GM13977 (cell line): ENCODE results near the gene TC2N.

Experiments
- DNase-seq: peaks from one replicate; pipeline ENCODE4 v3.0.0; 2012; ENCODE audit warnings: low spot score
- in situ Hi-C: fragments of 300-500 bp; cut with MboI; formaldehyde crosslinking; loops from one replicate; pipeline ENCODE4 v1.12.0; 2022; ENCODE audit warnings: low sequenced_read_pairs, low pct_unique_long_range_greater_than_20kb, mixed read lengths, inconsistent platforms; ENCODE audit not compliant: unreplicated experiment
- TF ChIP-seq, protein P1 (sequence below): IDR thresholded peaks from 2 replicates; pipeline ENCODE4 v1.5.1; 2012; ENCODE audit warnings: mild to moderate bottlenecking, control low read depth; ENCODE audit not compliant: insufficient read depth; ENCODE audit errors: extremely low read depth, missing control alignments

The TC2N gene

DNA sequence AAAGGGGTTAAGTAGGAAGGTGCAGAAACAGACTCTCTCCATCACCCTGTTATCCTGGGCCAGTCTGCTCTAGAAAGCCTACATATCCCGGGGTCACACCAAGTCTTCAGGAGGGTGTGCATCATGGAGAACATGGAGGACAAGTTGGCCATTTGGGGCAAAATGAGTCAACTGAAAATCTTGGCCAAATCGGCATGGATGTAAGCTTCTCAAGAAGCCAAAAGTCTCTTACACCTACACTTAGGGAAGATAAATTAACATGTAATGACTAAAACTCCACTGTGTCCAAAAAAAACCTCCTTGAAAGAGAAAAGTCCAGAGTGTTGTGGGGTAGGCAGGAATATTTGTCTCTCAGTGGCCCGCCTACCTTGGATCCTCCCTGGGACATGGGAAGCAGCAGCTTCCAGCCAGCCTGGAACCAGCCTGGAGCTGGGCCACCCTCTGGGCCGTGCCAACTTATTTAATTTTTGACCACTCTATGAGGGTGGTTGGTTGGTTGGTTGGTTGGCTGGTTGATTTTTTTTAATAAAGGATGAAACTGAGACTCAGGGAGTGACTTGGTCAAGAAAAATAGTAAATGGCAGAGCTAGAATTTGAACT lies 17.9 kb upstream of the TC2N start:
- TF ChIP-seq, protein P1, sequence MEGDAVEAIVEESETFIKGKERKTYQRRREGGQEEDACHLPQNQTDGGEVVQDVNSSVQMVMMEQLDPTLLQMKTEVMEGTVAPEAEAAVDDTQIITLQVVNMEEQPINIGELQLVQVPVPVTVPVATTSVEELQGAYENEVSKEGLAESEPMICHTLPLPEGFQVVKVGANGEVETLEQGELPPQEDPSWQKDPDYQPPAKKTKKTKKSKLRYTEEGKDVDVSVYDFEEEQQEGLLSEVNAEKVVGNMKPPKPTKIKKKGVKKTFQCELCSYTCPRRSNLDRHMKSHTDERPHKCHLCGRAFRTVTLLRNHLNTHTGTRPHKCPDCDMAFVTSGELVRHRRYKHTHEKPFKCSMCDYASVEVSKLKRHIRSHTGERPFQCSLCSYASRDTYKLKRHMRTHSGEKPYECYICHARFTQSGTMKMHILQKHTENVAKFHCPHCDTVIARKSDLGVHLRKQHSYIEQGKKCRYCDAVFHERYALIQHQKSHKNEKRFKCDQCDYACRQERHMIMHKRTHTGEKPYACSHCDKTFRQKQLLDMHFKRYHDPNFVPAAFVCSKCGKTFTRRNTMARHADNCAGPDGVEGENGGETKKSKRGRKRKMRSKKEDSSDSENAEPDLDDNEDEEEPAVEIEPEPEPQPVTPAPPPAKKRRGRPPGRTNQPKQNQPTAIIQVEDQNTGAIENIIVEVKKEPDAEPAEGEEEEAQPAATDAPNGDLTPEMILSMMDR, result no peak
- in situ Hi-C loops, result no loop called here
- DNase-seq, result no peak

DNA sequence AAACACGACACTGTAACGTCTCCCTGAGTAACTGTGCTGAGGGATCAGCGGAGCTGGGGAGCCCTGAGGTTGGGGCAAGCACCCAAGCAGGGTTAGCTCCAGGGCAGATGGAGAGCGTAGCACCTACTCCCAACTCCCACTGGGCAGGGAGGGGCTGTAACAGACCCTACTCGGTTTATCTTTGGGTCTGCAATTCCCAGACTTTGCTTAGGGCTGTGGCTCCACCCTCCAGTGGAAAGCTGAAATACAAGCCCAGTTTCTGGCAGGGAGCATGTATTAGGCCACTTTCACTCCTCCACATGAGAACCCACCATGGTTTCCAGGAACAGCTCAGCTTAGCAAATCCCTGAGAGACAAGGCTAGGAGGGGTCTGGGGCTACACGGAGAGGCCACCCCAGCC lies 17.3 kb upstream of the TC2N start:
- DNase-seq, result no peak

DNA sequence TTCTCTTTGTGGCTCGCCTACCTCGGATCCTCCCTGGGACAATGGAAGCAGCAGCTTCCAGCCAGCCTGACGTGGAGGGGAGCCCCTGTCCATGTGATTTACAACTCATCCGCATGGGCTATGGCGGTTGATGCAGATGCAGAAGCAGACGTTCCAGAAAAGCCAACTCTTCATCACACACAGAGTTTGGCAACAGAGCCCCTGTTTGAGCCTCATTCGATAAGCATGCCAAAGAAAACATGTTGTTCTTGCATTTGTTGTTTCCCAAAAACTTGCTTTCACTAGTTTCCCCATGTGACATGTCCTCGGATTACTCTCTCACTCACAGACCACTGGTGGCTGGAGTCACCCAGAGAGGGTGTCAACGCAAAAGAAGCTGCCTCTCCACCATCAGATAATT lies 16.4 kb upstream of the TC2N start:
- no peak for DNase-seq
- in situ Hi-C loops, result no loop called here
- TF ChIP-seq, protein P1, result no peak

More for the DNA sequence above, 17.3 kb upstream of the TC2N start:
- TF ChIP-seq, protein P1, result no peak
- in situ Hi-C loops, result no loop called here

DNA sequence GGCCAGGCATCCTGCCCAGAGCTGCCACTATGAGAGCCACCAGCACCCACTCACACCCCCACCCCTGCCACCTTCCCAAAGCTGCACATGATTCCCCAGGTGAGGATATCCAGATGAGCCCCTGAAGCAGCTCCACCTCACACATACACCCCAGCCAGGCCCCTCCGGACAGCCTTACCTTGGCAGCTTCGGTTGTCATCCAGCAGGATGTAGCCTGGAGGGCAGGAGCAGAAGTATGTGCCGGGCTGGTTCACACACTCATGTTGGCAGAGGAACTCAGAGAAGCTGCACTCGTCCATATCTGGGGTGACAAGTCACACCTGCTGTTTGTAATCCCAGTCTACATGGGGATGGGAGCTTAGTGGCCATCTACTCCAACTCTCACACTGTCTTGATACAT lies 15.4 kb upstream of the TC2N start:
- TF ChIP-seq, protein P1, result no peak
- no peak for DNase-seq
- in situ Hi-C loops, result no loop called here

DNA sequence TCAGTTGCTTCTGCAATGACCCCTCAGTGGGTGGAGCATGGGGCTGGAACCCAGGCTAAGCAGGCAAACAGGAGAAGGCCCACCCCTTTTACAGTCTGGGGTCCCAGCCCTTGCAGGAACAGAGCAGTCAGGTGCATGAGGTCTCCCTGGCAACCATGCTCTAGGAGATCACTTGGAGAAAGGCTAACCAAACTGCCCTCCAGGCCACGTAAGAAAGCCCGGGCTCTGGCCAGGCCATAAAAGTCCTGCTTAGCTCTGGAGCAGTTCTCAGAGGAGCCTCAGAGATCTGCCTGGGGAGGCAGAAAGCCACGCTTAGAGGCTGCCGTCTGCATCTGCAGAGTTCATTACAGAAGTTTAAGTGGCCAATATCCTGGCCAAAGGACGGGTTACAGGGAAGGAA lies 15.0 kb upstream of the TC2N start:
- no peak for DNase-seq
- in situ Hi-C loops, result no loop called here
- TF ChIP-seq, protein P1, result no peak

DNA sequence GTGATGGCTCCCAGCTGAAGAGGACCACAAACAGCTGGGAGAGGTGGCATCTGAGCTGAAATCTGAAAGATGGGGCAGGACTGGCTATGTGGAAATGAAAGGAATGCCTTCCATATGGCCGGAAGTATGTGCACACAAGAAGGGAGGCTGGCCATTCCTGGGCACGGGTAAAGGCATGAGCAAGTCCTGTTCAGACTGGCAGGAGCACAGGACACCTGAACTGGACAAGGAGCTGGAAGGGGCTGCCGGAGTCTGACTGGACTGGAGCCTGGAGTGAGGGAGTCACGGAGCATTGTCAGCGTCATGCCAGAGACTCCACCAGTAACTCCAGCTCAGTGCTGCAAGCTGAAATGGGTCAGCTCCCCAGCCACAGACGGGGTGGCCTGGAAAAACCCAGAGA lies 11.9 kb upstream of the TC2N start:
- DNase-seq, result no peak
- in situ Hi-C loops, result no loop called here
- TF ChIP-seq, protein P1, result no peak
